IPS-18c (cell line): ENCODE measurements around the gene PEX11G.
A peak's percentile ranks its signal among the peaks of the same experiment; 100 is the strongest.
"Not testable (repeated sequence)": the region's sequence is repeated elsewhere in the genome, so short reads cannot be mapped to it uniquely, and the experiment has no call there.

Experiments used
- H3K4me3 ChIP-seq: 2 replicates; pipeline ENCODE4 v1.7.0; 2013; ENCODE audit warnings: low read depth, mild to moderate bottlenecking, low read length, moderate library complexity; ENCODE audit not compliant: insufficient read depth
- H3K9me3 ChIP-seq: one replicate; pipeline ENCODE4 v1.6.1; 2013; ENCODE audit warnings: mild to moderate bottlenecking, low read length, moderate library complexity; ENCODE audit not compliant: control insufficient read depth, insufficient read depth

Gene PEX11G

GRCh38 chr19:7456964-7457541 is 31.8 kb downstream of the PEX11G start:
- Histone ChIP-seq H3K9me3 (no peaks in the 10 kb centered on the region), H3K4me3 (no peak overlapping the region)

GRCh38 chr19:7455600-7456296 is 33.1 kb downstream of the PEX11G start:
- Histone ChIP-seq H3K4me3 (no peak overlapping the region), H3K9me3 (peaks cover under 1% of the 10 kb centered on the region)

- Histone ChIP-seq H3K4me3 (no peak overlapping the region), H3K9me3 (peaks cover 7% of the 10 kb centered on the region)
These were observed 33.8 kb downstream of the PEX11G start for GRCh38 chr19:7454998-7455397.

GRCh38 chr19:7450243-7451223 is 38.3 kb downstream of the PEX11G start:
- H3K9me3 ChIP-seq: peaks cover 7% of the 10 kb centered on the region
- H3K4me3 ChIP-seq: 0 out of 2 replicates have a peak overlapping the region, but pooled peaks have one; percentile 4

- H3K9me3 ChIP-seq, H3K4me3 ChIP-seq: not testable (repeated sequence)
These were observed 39.3 kb downstream of the PEX11G start for GRCh38 chr19:7449391-7450070.

- Histone ChIP-seq H3K9me3 (peaks cover 7% of the 10 kb centered on the region), H3K4me3 (no peak overlapping the region)
These were observed 41.2 kb downstream of the PEX11G start for GRCh38 chr19:7447648-7448047.

GRCh38 chr19:7445104-7445503 is 43.7 kb downstream of the PEX11G start:
- no peak overlapping the region for H3K4me3 ChIP-seq

GRCh38 chr19:7444042-7444441 is 44.8 kb downstream of the PEX11G start:
- Histone ChIP-seq H3K9me3 (no peaks in the 10 kb centered on the region), H3K4me3 (no peak overlapping the region)

More at GRCh38 chr19:7445104-7445503, 43.7 kb downstream of the PEX11G start:
- H3K9me3 ChIP-seq: no peaks in the 10 kb centered on the region

GRCh38 chr19:7442423-7442822 is 46.4 kb downstream of the PEX11G start:
- H3K4me3 ChIP-seq: no peak overlapping the region
- no peaks in the 10 kb centered on the region for H3K9me3 ChIP-seq

GRCh38 chr19:7441468-7442146 is 47.2 kb downstream of the PEX11G start:
- no peak overlapping the region for H3K4me3 ChIP-seq
- H3K9me3 ChIP-seq: no peaks in the 10 kb centered on the region

GRCh38 chr19:7440188-7440975 is 48.5 kb downstream of the PEX11G start:
- H3K4me3 ChIP-seq: no peak overlapping the region
- H3K9me3 ChIP-seq: no peaks in the 10 kb centered on the region

GRCh38 chr19:7435586-7435985 is 53.2 kb downstream of the PEX11G start:
- Histone ChIP-seq H3K4me3 (no peak overlapping the region), H3K9me3 (no peaks in the 10 kb centered on the region)

GRCh38 chr19:7434391-7434790 is 54.4 kb downstream of the PEX11G start:
- no peaks in the 10 kb centered on the region for H3K9me3 ChIP-seq
- no peak overlapping the region for H3K4me3 ChIP-seq

GRCh38 chr19:7433456-7433855 is 55.4 kb downstream of the PEX11G start:
- not testable (repeated sequence) for H3K4me3 ChIP-seq, H3K9me3 ChIP-seq

GRCh38 chr19:7429638-7430282 is 59.1 kb downstream of the PEX11G start:
- no peaks in the 10 kb centered on the region for H3K9me3 ChIP-seq
- no peak overlapping the region for H3K4me3 ChIP-seq

GRCh38 chr19:7428651-7429113 is 60.2 kb downstream of the PEX11G start:
- no peaks in the 10 kb centered on the region for H3K9me3 ChIP-seq

More at GRCh38 chr19:7428651-7429113, 60.2 kb downstream of the PEX11G start:
- no peak overlapping the region for H3K4me3 ChIP-seq
